ENCODE measurements around the gene EFHD2.

EFHD2 gene

GRCh38 chr1:15476927-15477326, 67.2 kb downstream of the EFHD2 start:
- DNase-seq (ENCODE audit: low read depth) = no peak

- no peak for DNase-seq (ENCODE audit: low read depth)
These were observed 68.0 kb downstream of the EFHD2 start for GRCh38 chr1:15477646-15478212.
